ENCODE measurements around the gene FKBP1B.
"Not testable (repeated sequence)": the region's sequence is repeated elsewhere in the genome, so short reads cannot be mapped to it uniquely, and the experiment has no call there.

The FKBP1B gene

DNA sequence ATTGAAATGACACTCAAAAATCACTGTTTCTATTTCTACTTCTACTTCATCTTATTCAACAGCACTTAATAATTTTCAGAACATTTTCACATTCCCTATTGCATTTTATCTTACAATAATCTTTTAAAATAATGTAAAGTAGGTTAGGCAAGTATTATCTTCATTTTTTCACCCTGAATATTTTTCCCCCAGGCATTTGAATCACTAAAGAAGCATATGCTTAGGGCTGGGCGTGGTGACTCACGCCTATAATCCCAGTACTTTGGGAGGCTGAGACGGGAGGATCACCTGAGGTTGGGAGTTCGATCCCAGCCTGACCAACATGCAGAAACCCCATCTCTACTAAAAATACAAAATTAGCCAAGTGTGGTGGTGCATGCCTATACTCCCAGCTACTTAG is 9.0 kb upstream of the FKBP1B start:
- DNase-seq (ENCODE audit: low spot score), result no peak
- no peak overlapping the region for H3K4me2 ChIP-seq (ENCODE audit: insufficient read depth, low read length, poor library complexity, severe bottlenecking)
- no peaks in the 10 kb centered on the region for H3K27me3 ChIP-seq (ENCODE audit: control insufficient read depth in 3 of 3, insufficient read depth in 3 of 3, low read depth in 1 of 3, low read length in 3 of 3)
- H3K9ac ChIP-seq (ENCODE audit: low read depth, low read length, poor library complexity), result no peak overlapping the region
- no peak overlapping the region for H4K8ac ChIP-seq (ENCODE audit: low read depth, low read length)
- H2BK120ac ChIP-seq (ENCODE audit: low read depth, low read length), result no peak overlapping the region
- no peak overlapping the region for H3K27ac ChIP-seq (replicated peaks; ENCODE audit: low read length)
- no peak overlapping the region for H3K4ac ChIP-seq (ENCODE audit: low read length)
- no peak overlapping the region for H3K18ac ChIP-seq (ENCODE audit: low read length)
- H3K36me3 ChIP-seq (replicated peaks in 1 of 2; ENCODE audit: control insufficient read depth in 2 of 2, insufficient read depth in 2 of 2, low read length in 2 of 2), result peaks cover 11 to 53% of the 10 kb centered on the region in 2 donors
- H3K23ac ChIP-seq (ENCODE audit: low read depth, low read length, poor library complexity), result no peak overlapping the region
- H4K91ac ChIP-seq (ENCODE audit: low read depth, low read length, poor library complexity), result no peak overlapping the region
- H2AK5ac ChIP-seq (ENCODE audit: low read depth, low read length), result no peak overlapping the region
- no peak overlapping the region for H2AFZ ChIP-seq (ENCODE audit: low read length)
- no peaks in the 10 kb centered on the region for H3K79me1 ChIP-seq (ENCODE audit: low read depth, low read length)
- H3K4me3 ChIP-seq (ENCODE audit: low read length in 2 of 2), result no peak overlapping the region
- H2BK5ac ChIP-seq (ENCODE audit: low read length), result no peak overlapping the region
- H3K14ac ChIP-seq (ENCODE audit: low read length), result no peak overlapping the region
- H3K4me1 ChIP-seq (ENCODE audit: control insufficient read depth in 2 of 2, insufficient read depth in 1 of 2, low read depth in 1 of 2, low read length in 2 of 2), result no peaks in the 10 kb centered on the region
- no CpG with 5 or more reads among the region's 4 CpGs for WGBS, 2 donors (ENCODE audit: extremely low coverage in 2 of 2, insufficient read length in 2 of 2, insufficient replicate concordance in 1 of 2)
- no peaks in the 10 kb centered on the region for H3K9me3 ChIP-seq (replicated peaks in 1 of 2; ENCODE audit: control insufficient read depth in 2 of 2, insufficient read depth in 1 of 2, low read depth in 1 of 2, low read length in 2 of 2)
- H2BK15ac ChIP-seq (ENCODE audit: low read length), result no peak overlapping the region
- H2BK12ac ChIP-seq (ENCODE audit: low read length), result no peak overlapping the region

DNA sequence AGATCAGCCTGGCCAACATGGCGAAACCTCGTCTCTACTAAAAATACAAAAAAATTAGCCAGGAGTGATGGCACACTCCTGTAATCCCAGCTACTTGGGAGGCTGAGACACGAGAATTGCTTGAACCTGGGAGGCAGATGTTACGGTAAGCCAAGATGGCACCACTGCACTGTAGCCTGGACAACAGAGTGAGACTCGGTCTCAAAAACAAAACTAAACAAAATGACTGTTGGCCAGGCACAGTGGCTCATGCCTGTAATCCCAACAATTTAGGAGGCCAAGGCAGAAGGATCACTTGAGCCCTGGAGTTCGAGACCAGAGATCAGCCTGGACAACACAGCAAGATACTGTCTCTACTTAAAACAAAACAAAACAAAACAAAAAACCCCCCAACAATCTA is 6.4 kb upstream of the FKBP1B start:
- peaks cover 8 to 29% of the 10 kb centered on the region in 2 donors for H3K36me3 ChIP-seq (replicated peaks in 1 of 2; ENCODE audit: control insufficient read depth in 2 of 2, insufficient read depth in 2 of 2, low read length in 2 of 2)
- H2BK5ac ChIP-seq (ENCODE audit: low read length); H2AK5ac ChIP-seq (ENCODE audit: low read depth, low read length); H3K4me2 ChIP-seq (ENCODE audit: insufficient read depth, low read length, poor library complexity, severe bottlenecking); H3K18ac ChIP-seq (ENCODE audit: low read length); H3K9me3 ChIP-seq (replicated peaks in 1 of 2; ENCODE audit: control insufficient read depth in 2 of 2, insufficient read depth in 1 of 2, low read depth in 1 of 2, low read length in 2 of 2); H2BK12ac ChIP-seq (ENCODE audit: low read length); H2BK120ac ChIP-seq (ENCODE audit: low read depth, low read length); H3K14ac ChIP-seq (ENCODE audit: low read length); H4K8ac ChIP-seq (ENCODE audit: low read depth, low read length); H3K4me3 ChIP-seq (ENCODE audit: low read length in 2 of 2); H4K91ac ChIP-seq (ENCODE audit: low read depth, low read length, poor library complexity); H2AFZ ChIP-seq (ENCODE audit: low read length); H3K9ac ChIP-seq (ENCODE audit: low read depth, low read length, poor library complexity); H3K4ac ChIP-seq (ENCODE audit: low read length); H3K27ac ChIP-seq (replicated peaks; ENCODE audit: low read length); H2BK15ac ChIP-seq (ENCODE audit: low read length); H3K4me1 ChIP-seq (ENCODE audit: control insufficient read depth in 2 of 2, insufficient read depth in 1 of 2, low read depth in 1 of 2, low read length in 2 of 2); H3K79me1 ChIP-seq (ENCODE audit: low read depth, low read length); H3K23ac ChIP-seq (ENCODE audit: low read depth, low read length, poor library complexity); DNase-seq (ENCODE audit: low spot score); H3K27me3 ChIP-seq (ENCODE audit: control insufficient read depth in 3 of 3, insufficient read depth in 3 of 3, low read depth in 1 of 3, low read length in 3 of 3): not testable (repeated sequence)
- WGBS, 2 donors (ENCODE audit: extremely low coverage in 2 of 2, insufficient read length in 2 of 2, insufficient replicate concordance in 1 of 2), result no CpG with 5 or more reads among the region's 6 CpGs

DNA sequence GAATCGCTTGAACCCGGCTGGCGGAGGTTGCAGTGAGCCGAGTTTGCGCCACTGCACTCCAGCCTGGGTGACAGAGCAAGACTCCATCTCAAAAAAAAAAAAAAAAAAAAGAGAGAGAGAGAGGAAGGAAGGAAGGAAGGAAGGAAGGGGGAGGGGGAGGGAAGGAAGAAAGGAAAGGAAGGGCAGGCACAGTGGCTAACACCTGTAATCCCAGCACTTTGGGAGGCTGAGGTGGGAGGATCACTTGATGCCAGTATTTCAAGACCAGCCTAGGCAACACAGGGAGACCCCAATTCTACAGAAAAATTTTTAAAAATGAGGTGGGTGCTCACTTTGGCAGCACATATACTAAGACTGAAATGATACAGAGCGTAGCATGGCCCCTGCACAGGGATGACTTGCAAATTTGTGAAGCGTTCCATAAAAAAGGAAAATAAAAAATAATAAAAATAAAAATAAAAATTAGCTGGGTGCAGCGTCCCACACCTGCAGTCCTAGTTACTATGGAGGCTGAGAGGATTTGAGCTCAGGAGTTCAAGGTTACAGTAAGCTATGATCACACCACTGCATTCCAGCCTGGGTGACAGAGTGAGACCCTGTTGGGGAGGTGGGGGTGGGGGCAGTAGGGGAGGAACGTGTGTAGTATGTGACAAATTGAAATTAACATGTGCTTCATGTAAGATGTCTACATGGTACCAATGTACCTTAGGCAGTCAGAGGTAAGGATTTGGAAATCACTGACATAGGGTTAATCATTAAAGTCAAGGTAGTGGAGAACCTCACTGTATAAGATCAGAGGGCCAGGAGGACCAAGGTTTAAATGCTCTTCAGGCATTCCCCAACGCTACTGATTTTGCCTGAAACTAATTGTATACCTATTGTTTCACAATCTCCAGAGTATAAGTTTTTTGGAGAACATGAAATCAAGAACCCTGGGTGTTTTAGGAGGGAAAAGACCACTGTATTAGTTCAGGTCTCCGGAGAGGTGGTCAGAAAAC is 3.7 kb upstream of the FKBP1B start:
- H4K91ac ChIP-seq (ENCODE audit: low read depth, low read length, poor library complexity), result no peak overlapping the region
- peak overlapping the region in 1 of 2 donors; percentile 70 for H3K4me3 ChIP-seq (ENCODE audit: low read length in 2 of 2)
- no CpG with 5 or more reads among the region's 11 CpGs for WGBS, 2 donors (ENCODE audit: extremely low coverage in 2 of 2, insufficient read length in 2 of 2, insufficient replicate concordance in 1 of 2)
- no peak overlapping the region for H2AK5ac ChIP-seq (ENCODE audit: low read depth, low read length)
- H3K36me3 ChIP-seq (replicated peaks in 1 of 2; ENCODE audit: control insufficient read depth in 2 of 2, insufficient read depth in 2 of 2, low read length in 2 of 2), result peaks cover 0 to 15% of the 10 kb centered on the region in 2 donors
- no peak overlapping the region for H3K27ac ChIP-seq (replicated peaks; ENCODE audit: low read length)
- no peak overlapping the region for H2BK12ac ChIP-seq (ENCODE audit: low read length)
- H3K79me1 ChIP-seq (ENCODE audit: low read depth, low read length), result peaks cover 4% of the 10 kb centered on the region
- no peak for DNase-seq (ENCODE audit: low spot score)
- H3K4me1 ChIP-seq (ENCODE audit: control insufficient read depth in 2 of 2, insufficient read depth in 1 of 2, low read depth in 1 of 2, low read length in 2 of 2), result peaks cover 2 to 5% of the 10 kb centered on the region in 2 donors
- H3K23ac ChIP-seq (ENCODE audit: low read depth, low read length, poor library complexity), result no peak overlapping the region
- no peak overlapping the region for H3K14ac ChIP-seq (ENCODE audit: low read length)
- no peak overlapping the region for H2BK120ac ChIP-seq (ENCODE audit: low read depth, low read length)
- H3K4me2 ChIP-seq (ENCODE audit: insufficient read depth, low read length, poor library complexity, severe bottlenecking), result peak overlapping the region; percentile 33
- H2BK5ac ChIP-seq (ENCODE audit: low read length), result no peak overlapping the region
- peaks cover 0 to 8% (median 0%) of the 10 kb centered on the region in 3 experiments for H3K27me3 ChIP-seq (ENCODE audit: control insufficient read depth in 3 of 3, insufficient read depth in 3 of 3, low read depth in 1 of 3, low read length in 3 of 3)
- no peak overlapping the region for H2AFZ ChIP-seq (ENCODE audit: low read length)
- H2BK15ac ChIP-seq (ENCODE audit: low read length), result no peak overlapping the region
- no peak overlapping the region for H3K9ac ChIP-seq (ENCODE audit: low read depth, low read length, poor library complexity)
- H3K18ac ChIP-seq (ENCODE audit: low read length), result no peak overlapping the region
- no peak overlapping the region for H3K4ac ChIP-seq (ENCODE audit: low read length)
- H4K8ac ChIP-seq (ENCODE audit: low read depth, low read length), result no peak overlapping the region
- H3K9me3 ChIP-seq (replicated peaks in 1 of 2; ENCODE audit: control insufficient read depth in 2 of 2, insufficient read depth in 1 of 2, low read depth in 1 of 2, low read length in 2 of 2), result no peaks in the 10 kb centered on the region

DNA sequence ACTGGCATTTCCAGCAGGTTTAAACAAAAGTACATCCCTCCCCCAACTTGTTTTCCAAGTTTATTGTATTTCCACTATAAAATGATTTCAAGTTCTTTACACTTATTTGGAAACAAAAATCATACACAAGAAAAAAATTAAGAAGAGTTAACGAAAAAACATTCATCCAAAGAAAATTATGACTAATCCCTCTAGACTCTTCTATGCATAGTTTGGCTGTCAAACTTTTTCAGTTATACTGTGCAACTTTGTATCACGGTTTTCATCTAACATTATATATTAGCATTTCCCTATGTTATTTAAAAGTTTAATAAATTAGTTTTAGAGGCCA is 3.0 kb upstream of the FKBP1B start:
- no peaks in the 10 kb centered on the region for H3K9me3 ChIP-seq (replicated peaks in 1 of 2; ENCODE audit: control insufficient read depth in 2 of 2, insufficient read depth in 1 of 2, low read depth in 1 of 2, low read length in 2 of 2)
- H3K27ac ChIP-seq (replicated peaks; ENCODE audit: low read length), result no peak overlapping the region
- peaks cover 4% of the 10 kb centered on the region for H3K79me1 ChIP-seq (ENCODE audit: low read depth, low read length)
- H3K14ac ChIP-seq (ENCODE audit: low read length), result no peak overlapping the region
- DNase-seq (ENCODE audit: low spot score), result no peak
- H3K27me3 ChIP-seq (ENCODE audit: control insufficient read depth in 3 of 3, insufficient read depth in 3 of 3, low read depth in 1 of 3, low read length in 3 of 3), result peaks cover 0 to 8% (median 0%) of the 10 kb centered on the region in 3 experiments
- H2BK5ac ChIP-seq (ENCODE audit: low read length), result no peak overlapping the region
- no peak overlapping the region for H2BK15ac ChIP-seq (ENCODE audit: low read length)
- no peak overlapping the region for H4K8ac ChIP-seq (ENCODE audit: low read depth, low read length)
- H4K91ac ChIP-seq (ENCODE audit: low read depth, low read length, poor library complexity), result no peak overlapping the region
- no peak overlapping the region for H3K18ac ChIP-seq (ENCODE audit: low read length)
- H3K23ac ChIP-seq (ENCODE audit: low read depth, low read length, poor library complexity), result no peak overlapping the region
- no peak overlapping the region for H2AFZ ChIP-seq (ENCODE audit: low read length)
- H3K9ac ChIP-seq (ENCODE audit: low read depth, low read length, poor library complexity), result no peak overlapping the region
- peak overlapping the region; percentile 70 to 92 for H3K4me3 ChIP-seq (ENCODE audit: low read length in 2 of 2)
- H2AK5ac ChIP-seq (ENCODE audit: low read depth, low read length), result no peak overlapping the region
- no peak overlapping the region for H2BK120ac ChIP-seq (ENCODE audit: low read depth, low read length)
- WGBS, 2 donors (ENCODE audit: extremely low coverage in 2 of 2, insufficient read length in 2 of 2, insufficient replicate concordance in 1 of 2), result no CpG with 5 or more reads among the region's 2 CpGs
- peaks cover 2 to 5% of the 10 kb centered on the region in 2 donors for H3K4me1 ChIP-seq (ENCODE audit: control insufficient read depth in 2 of 2, insufficient read depth in 1 of 2, low read depth in 1 of 2, low read length in 2 of 2)
- peak overlapping the region; percentile 73 for H3K4me2 ChIP-seq (ENCODE audit: insufficient read depth, low read length, poor library complexity, severe bottlenecking)
- H2BK12ac ChIP-seq (ENCODE audit: low read length), result no peak overlapping the region
- no peak overlapping the region for H3K4ac ChIP-seq (ENCODE audit: low read length)
- H3K36me3 ChIP-seq (replicated peaks in 1 of 2; ENCODE audit: control insufficient read depth in 2 of 2, insufficient read depth in 2 of 2, low read length in 2 of 2), result peaks cover 0 to 11% of the 10 kb centered on the region in 2 donors

Data from neuronal stem cell (in vitro differentiated cells).